HT-29 (cell line): ENCODE data around the gene PRKCE. TPM values are rescaled to one million over a fixed set of nuclear protein-coding genes. Genes with fewer than 3 reads are reported as not detected.

Experiments
- total RNA-seq: library from RNA; depleted of rRNA; stranded (reverse); fragments of >200 nt; shearing (Covaris generic); gene quantifications from 2 replicates; pipeline ENCODE4 v1.2.3, GENCODE V29; 2014; rRNA removed

Gene PRKCE
- total RNA-seq, 1 experiment from 2014 or later: 17.7 TPM

Other genes with a start within 250 kb of the PRKCE start
- 4.3 and 5.8 TPM in 2 replicates for gene SRBD1, start 40.4 kb upstream of the PRKCE start, total RNA-seq